IPS DF 4.7 (cell line): ENCODE results near the gene ZNF184.
"Not testable (repeated sequence)": the region's sequence is repeated elsewhere in the genome, so short reads cannot be mapped to it uniquely, and the experiment has no call there.

Experiments used
- DNase-seq: peaks from one replicate; pipeline ENCODE4 v3.0.0-alpha.2; 2013; ENCODE audit warnings: low spot score; ENCODE audit errors: extremely low read depth

ZNF184 gene

DNA sequence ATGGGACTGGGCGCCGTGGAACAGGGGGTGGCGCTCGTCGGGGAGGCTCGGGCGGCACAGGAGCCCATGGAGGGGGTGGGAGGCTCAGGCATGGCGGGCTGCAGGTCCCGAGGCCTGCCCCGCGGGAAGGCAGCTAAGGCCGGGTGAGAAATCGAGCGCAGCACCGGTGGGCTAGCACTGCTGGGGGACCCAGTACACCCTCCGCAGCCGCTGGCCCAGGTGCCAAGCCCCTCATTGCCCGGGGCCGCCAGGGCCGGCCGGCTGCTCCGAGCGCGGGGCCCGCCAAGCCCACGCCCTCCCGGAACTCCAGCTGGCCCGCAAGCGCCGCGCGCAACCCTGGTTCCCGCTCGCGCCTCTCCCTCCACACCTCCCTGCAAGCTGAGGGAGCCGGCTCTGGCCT is 48.1 kb downstream of the ZNF184 start:
- not testable (repeated sequence) for DNase-seq

DNA sequence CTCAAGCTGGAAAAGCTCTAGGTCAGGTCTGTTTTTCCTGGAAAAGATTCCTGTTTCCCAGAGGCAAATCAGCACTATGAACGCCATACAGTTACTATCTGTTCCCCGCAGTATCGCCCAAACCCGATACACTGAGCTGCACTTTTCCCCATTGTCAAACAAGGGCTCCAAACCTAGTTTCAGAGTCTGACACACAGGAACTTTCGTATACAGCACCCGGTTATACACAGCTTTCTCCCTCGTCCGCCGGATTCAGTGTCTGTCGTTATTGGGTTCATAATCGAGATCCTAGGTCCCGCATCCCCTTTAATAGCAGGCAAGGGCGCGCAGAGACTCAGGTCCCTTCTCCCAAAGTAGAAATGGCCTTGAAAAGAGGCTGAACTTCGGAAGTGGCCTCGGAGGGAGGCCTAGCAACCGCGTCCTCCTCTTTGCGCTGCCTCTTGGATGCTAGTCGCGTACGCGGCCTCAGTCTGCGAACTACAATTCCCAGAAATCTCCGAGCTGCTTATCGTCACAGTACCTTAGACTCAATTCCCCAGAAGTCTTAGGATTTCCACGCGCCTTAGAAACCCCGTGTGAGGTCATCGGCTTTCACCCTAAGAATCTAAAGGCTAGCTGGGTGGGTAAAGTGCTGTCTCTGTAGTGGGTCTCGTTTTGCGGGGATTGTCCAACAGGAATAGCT is 50.1 kb downstream of the ZNF184 start:
- DNase-seq: peak; percentile 11

DNA sequence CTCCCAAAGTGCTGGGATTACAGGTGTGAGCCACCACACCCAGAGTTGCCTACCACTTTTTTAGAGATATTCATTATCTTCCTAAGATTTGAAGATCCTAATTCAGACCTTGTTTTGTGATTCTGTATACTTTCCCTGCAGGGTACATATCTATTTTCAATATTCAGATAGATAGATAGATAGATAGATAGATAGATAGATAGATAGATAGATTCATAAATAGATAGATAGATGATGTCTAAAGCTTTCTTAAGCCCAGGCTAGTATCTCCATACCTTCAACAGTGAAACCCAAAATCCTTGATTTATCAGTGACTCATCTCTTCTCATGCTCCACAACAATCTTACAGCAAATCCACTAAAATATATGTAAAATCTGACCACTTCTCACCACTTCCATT is 53.5 kb downstream of the ZNF184 start:
- DNase-seq: no peak

DNA sequence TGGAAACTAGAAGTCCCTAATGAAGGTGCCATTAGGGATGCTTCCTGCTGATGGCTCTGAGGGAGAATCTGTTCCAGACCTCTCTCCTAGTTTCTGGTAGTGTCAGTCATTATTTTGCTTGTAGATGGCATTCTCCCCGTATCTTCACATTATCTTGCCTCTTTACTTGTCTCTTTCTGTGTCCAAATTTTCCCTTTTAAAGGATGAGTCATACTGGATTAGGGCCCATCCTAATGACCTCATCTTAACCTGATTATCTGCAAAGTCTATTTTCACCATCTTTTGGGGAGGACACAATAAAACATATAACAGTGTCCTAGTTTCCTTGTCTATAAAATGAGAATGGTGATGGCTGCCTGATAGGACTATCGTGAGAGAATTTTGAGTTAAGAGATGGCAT is 57.0 kb downstream of the ZNF184 start:
- no peak for DNase-seq

DNA sequence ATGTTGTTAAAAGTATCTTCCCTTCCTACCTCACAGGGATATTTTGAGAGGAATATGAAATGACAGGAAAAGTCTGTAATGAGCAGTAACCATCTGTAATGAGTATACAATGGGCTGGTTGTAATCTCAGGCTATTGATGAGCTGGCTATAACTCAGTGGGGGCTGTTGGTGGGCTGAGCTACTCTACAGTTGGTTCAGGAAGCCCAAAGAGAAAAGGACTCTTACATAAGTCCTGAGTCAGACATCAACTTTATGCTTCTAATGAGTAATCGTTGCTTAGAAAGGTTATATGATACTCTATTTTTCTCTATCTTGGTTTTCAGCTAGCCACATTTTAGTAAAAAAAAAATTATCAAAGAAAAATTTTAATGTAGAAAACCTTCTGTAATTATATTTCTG is 57.9 kb downstream of the ZNF184 start:
- DNase-seq: no peak

DNA sequence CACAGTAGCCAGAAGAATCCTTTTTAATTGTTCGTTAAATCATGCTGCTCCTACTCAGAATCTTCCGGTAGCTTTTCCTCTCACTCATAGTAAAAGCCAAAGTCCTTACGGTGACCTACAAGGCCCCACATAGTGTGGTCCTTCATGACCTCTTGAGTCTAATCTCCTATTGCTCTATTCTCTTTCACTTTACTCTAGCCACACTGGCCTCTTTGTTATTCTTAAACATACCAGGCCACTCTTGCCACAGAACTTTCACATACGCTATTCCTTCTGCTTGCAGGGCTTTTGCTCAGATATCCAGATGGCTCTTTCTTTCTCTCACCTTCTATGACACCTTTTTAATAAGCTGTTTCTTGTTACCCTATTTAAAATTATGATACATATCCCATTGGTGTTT is 58.6 kb downstream of the ZNF184 start:
- DNase-seq: no peak

DNA sequence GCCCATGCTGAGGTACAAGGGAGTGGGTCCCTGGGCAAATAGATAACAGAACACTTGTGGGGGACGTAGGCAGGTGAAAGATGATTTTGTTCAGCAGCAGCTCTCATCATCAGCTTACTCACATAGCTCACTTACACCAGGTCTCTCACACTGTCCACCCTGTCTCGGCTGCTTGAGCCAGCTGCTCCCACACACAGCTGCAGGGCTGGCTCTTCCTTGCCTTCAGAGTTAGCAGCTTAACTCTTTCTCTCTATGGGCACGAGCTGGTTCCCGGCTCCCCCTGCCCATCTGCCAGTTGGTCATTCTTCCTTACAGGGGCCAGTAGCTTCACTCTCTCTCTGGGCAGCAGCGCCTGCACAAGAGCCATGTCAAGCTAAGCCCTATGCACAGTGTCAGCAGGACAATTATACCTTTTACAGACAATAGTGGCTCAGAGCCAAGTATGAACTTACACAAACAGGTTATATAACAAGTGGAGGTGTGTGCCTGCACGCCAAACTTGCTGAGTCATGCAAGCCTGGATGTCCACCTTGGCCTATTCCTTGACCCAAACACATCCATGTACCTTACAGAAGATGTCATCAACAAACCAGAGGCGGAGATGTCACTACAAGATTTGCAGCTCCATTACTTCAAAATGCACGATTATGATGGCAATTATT is 65.6 kb downstream of the ZNF184 start:
- no peak for DNase-seq

DNA sequence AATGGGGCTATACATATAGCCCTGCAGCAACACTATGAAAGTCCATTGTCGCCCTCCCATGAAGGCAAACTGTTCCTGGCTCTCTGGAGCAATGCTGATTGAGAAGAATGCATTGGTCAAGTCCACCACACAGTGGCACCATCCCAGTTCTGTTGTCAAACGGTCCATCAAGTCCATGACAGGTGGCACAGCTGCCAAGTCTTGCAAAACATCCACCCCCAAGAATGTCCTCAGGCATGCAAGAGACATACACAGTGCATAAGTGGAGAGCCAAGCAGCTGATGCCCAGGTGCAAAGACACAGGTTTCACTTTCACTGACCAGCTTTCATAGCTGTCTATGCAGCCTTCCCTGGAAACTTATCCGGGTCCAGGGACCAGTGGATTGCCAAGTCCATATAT is 66.8 kb downstream of the ZNF184 start:
- DNase-seq: no peak

DNA sequence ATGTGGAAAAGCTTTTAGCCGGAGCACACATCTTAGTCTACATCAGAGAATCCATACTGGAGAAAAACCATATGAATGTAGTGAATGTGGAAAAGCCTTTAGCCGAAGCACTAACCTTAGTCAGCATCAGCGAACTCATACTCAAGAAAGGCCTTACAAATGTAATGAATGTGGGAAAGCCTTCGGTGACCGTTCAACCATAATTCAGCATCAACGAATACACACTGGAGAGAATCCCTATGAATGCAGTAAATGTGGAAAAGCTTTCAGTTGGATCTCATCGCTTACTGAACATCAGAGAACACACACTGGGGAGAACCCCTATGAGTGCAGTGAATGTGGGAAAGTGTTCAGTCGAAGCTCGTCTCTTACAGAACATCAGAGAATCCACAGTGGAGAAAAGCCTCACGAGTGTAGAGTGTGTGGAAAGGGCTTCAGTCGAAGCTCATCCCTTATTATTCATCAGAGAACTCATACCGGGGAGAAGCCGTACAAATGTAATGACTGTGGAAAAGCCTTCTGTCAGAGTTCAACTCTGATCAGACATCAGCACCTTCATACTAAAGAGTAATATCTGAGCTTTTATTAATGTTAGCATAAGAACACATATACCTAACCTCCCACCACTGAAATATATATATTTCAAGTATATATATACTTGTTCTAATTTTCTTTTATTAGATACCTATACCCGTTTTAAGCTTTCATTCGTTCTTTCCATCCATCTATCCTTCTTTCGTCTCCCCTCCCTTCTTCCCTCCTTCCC is 71.8 kb downstream of the ZNF184 start:
- DNase-seq: no peak
